ENCODE data around the gene CELF5. TPM values are rescaled to one million over a fixed set of nuclear protein-coding genes. Genes with fewer than 3 reads are reported as not detected.

The CELF5 gene
- total RNA-seq, 1 donor from 2014 or later: not detected

DNA sequence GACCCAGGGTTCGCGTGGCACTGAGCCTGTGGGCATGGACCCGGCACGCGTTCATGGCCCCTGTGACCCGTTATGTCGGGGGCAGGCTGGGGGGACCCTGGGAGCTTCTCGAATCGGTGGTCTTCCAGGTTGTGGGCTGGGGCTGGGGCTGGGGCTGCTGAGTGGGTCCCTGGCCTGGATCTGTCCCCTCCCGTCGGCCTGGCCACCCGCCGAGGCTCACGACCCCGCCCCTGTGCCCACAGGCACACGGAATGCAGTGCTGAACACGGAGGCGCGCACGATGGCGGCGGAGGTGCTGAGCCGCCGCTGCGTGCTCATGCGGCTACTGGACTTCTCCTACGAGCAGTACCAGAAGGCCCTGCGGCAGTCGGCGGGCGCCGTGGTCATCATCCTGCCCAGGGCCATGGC is 32.2 kb upstream of the CELF5 start:
- no peak overlapping the region for H3K4me3 ChIP-seq
- TF ChIP-seq, protein P1, sequence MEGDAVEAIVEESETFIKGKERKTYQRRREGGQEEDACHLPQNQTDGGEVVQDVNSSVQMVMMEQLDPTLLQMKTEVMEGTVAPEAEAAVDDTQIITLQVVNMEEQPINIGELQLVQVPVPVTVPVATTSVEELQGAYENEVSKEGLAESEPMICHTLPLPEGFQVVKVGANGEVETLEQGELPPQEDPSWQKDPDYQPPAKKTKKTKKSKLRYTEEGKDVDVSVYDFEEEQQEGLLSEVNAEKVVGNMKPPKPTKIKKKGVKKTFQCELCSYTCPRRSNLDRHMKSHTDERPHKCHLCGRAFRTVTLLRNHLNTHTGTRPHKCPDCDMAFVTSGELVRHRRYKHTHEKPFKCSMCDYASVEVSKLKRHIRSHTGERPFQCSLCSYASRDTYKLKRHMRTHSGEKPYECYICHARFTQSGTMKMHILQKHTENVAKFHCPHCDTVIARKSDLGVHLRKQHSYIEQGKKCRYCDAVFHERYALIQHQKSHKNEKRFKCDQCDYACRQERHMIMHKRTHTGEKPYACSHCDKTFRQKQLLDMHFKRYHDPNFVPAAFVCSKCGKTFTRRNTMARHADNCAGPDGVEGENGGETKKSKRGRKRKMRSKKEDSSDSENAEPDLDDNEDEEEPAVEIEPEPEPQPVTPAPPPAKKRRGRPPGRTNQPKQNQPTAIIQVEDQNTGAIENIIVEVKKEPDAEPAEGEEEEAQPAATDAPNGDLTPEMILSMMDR (IDR thresholded peaks at IDR 0.05): no peak
- H3K27me3 ChIP-seq (ENCODE audit: low read depth): no peaks in the 10 kb centered on the region
- no peaks in the 10 kb centered on the region for H3K9me3 ChIP-seq
- H3K4me1 ChIP-seq: peaks cover 20% of the 10 kb centered on the region
- DNase-seq (no peak), ATAC-seq (no peak)
- no peak overlapping the region for H3K27ac ChIP-seq
- peaks cover 33% of the 10 kb centered on the region for H3K36me3 ChIP-seq
- intact Hi-C loops (cut with DNase I): no loop called here

- peaks cover 15% of the 10 kb centered on the region for H3K4me1 ChIP-seq
- no peak for DNase-seq
Measured at GRCh38 chr19:3192684-3193083, 31.8 kb upstream of the CELF5 start.

GRCh38 chr19:3193256-3194105 is 31.0 kb upstream of the CELF5 start:
- no peak for DNase-seq

More at GRCh38 chr19:3192684-3193083, 31.8 kb upstream of the CELF5 start:
- H3K27me3 ChIP-seq (ENCODE audit: low read depth): no peaks in the 10 kb centered on the region
- no peak overlapping the region for H3K4me3 ChIP-seq
- H3K27ac ChIP-seq: no peak overlapping the region
- H3K36me3 ChIP-seq: peaks cover 33% of the 10 kb centered on the region
- ATAC-seq: no peak
- no peaks in the 10 kb centered on the region for H3K9me3 ChIP-seq
- TF ChIP-seq, protein P1 (IDR thresholded peaks at IDR 0.05): no peak
- intact Hi-C loops (cut with DNase I): no loop called here

GRCh38 chr19:3194106-3195087 is 30.1 kb upstream of the CELF5 start:
- H3K9me3 ChIP-seq: no peaks in the 10 kb centered on the region
- DNase-seq: no peak
- H3K27me3 ChIP-seq (ENCODE audit: low read depth): no peaks in the 10 kb centered on the region
- ATAC-seq: no peak
- intact Hi-C loops (cut with DNase I): no loop called here
- H3K36me3 ChIP-seq: peaks cover 41% of the 10 kb centered on the region
- no peak overlapping the region for H3K4me3 ChIP-seq
- H3K4me1 ChIP-seq: no peaks in the 10 kb centered on the region
- no peak overlapping the region for H3K27ac ChIP-seq
- TF ChIP-seq, protein P1 (IDR thresholded peaks at IDR 0.05): no peak

More at GRCh38 chr19:3193256-3194105, 31.0 kb upstream of the CELF5 start:
- TF ChIP-seq, protein P1 (IDR thresholded peaks at IDR 0.05): no peak
- intact Hi-C loops (cut with DNase I): no loop called here
- Histone ChIP-seq H3K9me3 (no peaks in the 10 kb centered on the region), H3K4me1 (peaks cover 7% of the 10 kb centered on the region), H3K36me3 (peaks cover 33% of the 10 kb centered on the region), H3K4me3 (no peak overlapping the region), H3K27ac (no peak overlapping the region), H3K27me3 (ENCODE audit: low read depth) (no peaks in the 10 kb centered on the region)
- no peak for ATAC-seq
